Stimulated activated CD4-positive, alpha-beta T cell treated with anti-CD3 and anti-CD28 coated beads, TNF-alpha, amount 100 ng/mL, for 1 hour (primary cell): ENCODE results near the gene CDK5RAP2.
"Not testable (repeated sequence)": the region's sequence is repeated elsewhere in the genome, so short reads cannot be mapped to it uniquely, and the experiment has no call there.

ENCODE experiments used
- DNase-seq, 3 donors: peaks; one replicate each; pipeline ENCODE4 v3.0.0-alpha.2; 2020; ENCODE audit warnings: low read depth in 3 of 3, low spot score in 1 of 3

CDK5RAP2 gene

GRCh38 chr9:120474591-120475243 lies 105.2 kb downstream of the CDK5RAP2 start:
- no peak for DNase-seq

GRCh38 chr9:120473608-120474007 lies 106.4 kb downstream of the CDK5RAP2 start:
- no peak for DNase-seq

GRCh38 chr9:120465685-120466407 lies 114.1 kb downstream of the CDK5RAP2 start:
- DNase-seq = no peak

- DNase-seq = no peak
Measured at GRCh38 chr9:120464887-120465421, 115.0 kb downstream of the CDK5RAP2 start.

GRCh38 chr9:120464176-120464886 lies 115.6 kb downstream of the CDK5RAP2 start:
- no peak for DNase-seq

GRCh38 chr9:120463765-120464164 lies 116.2 kb downstream of the CDK5RAP2 start:
- DNase-seq = no peak

- DNase-seq = not testable (repeated sequence)
Measured at GRCh38 chr9:120461677-120462076, 118.3 kb downstream of the CDK5RAP2 start.

GRCh38 chr9:120456218-120456617 lies 123.7 kb downstream of the CDK5RAP2 start:
- DNase-seq = no peak

GRCh38 chr9:120454467-120454866 lies 125.5 kb downstream of the CDK5RAP2 start:
- DNase-seq = no peak

- no peak for DNase-seq
Measured at GRCh38 chr9:120453792-120454191, 126.2 kb downstream of the CDK5RAP2 start.

GRCh38 chr9:120452631-120453030 lies 127.3 kb downstream of the CDK5RAP2 start:
- DNase-seq = no peak

- DNase-seq = no peak
Measured at GRCh38 chr9:120450916-120451315, 129.1 kb downstream of the CDK5RAP2 start.

- no peak for DNase-seq
Measured at GRCh38 chr9:120449566-120449965, 130.4 kb downstream of the CDK5RAP2 start.

- DNase-seq = no peak
Measured at GRCh38 chr9:120447959-120448500, 131.9 kb downstream of the CDK5RAP2 start.

- no peak for DNase-seq
Measured at GRCh38 chr9:120446671-120447070, 133.3 kb downstream of the CDK5RAP2 start.

- no peak for DNase-seq
Measured at GRCh38 chr9:120443976-120444375, 136.0 kb downstream of the CDK5RAP2 start.

GRCh38 chr9:120443489-120443888 lies 136.5 kb downstream of the CDK5RAP2 start:
- no peak for DNase-seq

- no peak for DNase-seq
Measured at GRCh38 chr9:120442308-120442995, 137.5 kb downstream of the CDK5RAP2 start.

- no peak for DNase-seq
Measured at GRCh38 chr9:120441426-120442307, 138.3 kb downstream of the CDK5RAP2 start.

GRCh38 chr9:120440791-120441190 lies 139.2 kb downstream of the CDK5RAP2 start:
- DNase-seq = no peak
